Stimulated activated CD4-positive, alpha-beta T cell treated with anti-CD3 and anti-CD28 coated beads, Interleukin-12 subunit alpha, Interleukin-12 subunit beta, amount 100 ng/mL, for 4 hours (primary cell): Measurements from ENCODE around the gene KCNQ2.

ENCODE experiments used
- DNase-seq: peaks from one replicate; pipeline ENCODE4 v3.0.0-alpha.2; 2020

Gene KCNQ2

GRCh38 chr20:63451821-63452220, 20.6 kb downstream of the KCNQ2 start:
- no peak for DNase-seq

- DNase-seq: no peak
Observed at GRCh38 chr20:63449796-63450730, 22.4 kb downstream of the KCNQ2 start.

- no peak for DNase-seq
Observed at GRCh38 chr20:63449025-63449424, 23.4 kb downstream of the KCNQ2 start.

- no peak for DNase-seq
Observed at GRCh38 chr20:63448031-63448430, 24.4 kb downstream of the KCNQ2 start.

- DNase-seq: no peak
Observed at GRCh38 chr20:63447320-63447719, 25.1 kb downstream of the KCNQ2 start.

- DNase-seq: no peak
Observed at GRCh38 chr20:63446216-63447024, 26.0 kb downstream of the KCNQ2 start.

GRCh38 chr20:63445075-63445734, 27.2 kb downstream of the KCNQ2 start:
- no peak for DNase-seq

GRCh38 chr20:63444548-63444947, 27.9 kb downstream of the KCNQ2 start:
- no peak for DNase-seq

- DNase-seq: no peak
Observed at GRCh38 chr20:63443606-63444395, 28.7 kb downstream of the KCNQ2 start.

- peak; percentile 59 for DNase-seq
Observed at GRCh38 chr20:63442100-63442493, 30.4 kb downstream of the KCNQ2 start.

- DNase-seq: no peak
Observed at GRCh38 chr20:63441136-63442099, 31.0 kb downstream of the KCNQ2 start.

- DNase-seq: no peak
Observed at GRCh38 chr20:63440366-63440955, 32.0 kb downstream of the KCNQ2 start.

- DNase-seq: no peak
Observed at GRCh38 chr20:63439866-63440265, 32.6 kb downstream of the KCNQ2 start.

- no peak for DNase-seq
Observed at GRCh38 chr20:63438121-63438520, 34.3 kb downstream of the KCNQ2 start.

GRCh38 chr20:63435552-63435951, 36.9 kb downstream of the KCNQ2 start:
- no peak for DNase-seq

GRCh38 chr20:63434599-63435378, 37.7 kb downstream of the KCNQ2 start:
- peak; percentile 62 for DNase-seq

- DNase-seq: no peak
Observed at GRCh38 chr20:63433756-63434531, 38.5 kb downstream of the KCNQ2 start.

GRCh38 chr20:63433351-63433750, 39.1 kb downstream of the KCNQ2 start:
- no peak for DNase-seq
